Left lobe of liver (tissue), 2 donors: ENCODE measurements around the gene TCF7. TPM values are rescaled to one million over a fixed set of nuclear protein-coding genes. Genes with fewer than 3 reads are reported as not detected.

Source experiments
- ATAC-seq: fragments of 200-7000 bp; cut with Tn5 transposase; one replicate; pipeline ENCODE4 v1.9.1; 2020; ENCODE audit warnings: mild to moderate bottlenecking, moderate library complexity
- DNase-seq: peaks from one replicate; pipeline ENCODE4 v3.0.0-alpha.2; 2020; ENCODE audit warnings: low spot score
- total RNA-seq: library from RNA; stranded (reverse); gene quantifications from one replicate; pipeline ENCODE4 v1.2.1, GENCODE V29; 2021
- donor health status: DM: no; HTN: no; CAD: no; lungs with moderate emphysema.
- donor health status: DM: no; HTN: yes; CAD: no.

Gene TCF7
- total RNA-seq, 1 donor from 2014 or later = 3.1 TPM

DNA sequence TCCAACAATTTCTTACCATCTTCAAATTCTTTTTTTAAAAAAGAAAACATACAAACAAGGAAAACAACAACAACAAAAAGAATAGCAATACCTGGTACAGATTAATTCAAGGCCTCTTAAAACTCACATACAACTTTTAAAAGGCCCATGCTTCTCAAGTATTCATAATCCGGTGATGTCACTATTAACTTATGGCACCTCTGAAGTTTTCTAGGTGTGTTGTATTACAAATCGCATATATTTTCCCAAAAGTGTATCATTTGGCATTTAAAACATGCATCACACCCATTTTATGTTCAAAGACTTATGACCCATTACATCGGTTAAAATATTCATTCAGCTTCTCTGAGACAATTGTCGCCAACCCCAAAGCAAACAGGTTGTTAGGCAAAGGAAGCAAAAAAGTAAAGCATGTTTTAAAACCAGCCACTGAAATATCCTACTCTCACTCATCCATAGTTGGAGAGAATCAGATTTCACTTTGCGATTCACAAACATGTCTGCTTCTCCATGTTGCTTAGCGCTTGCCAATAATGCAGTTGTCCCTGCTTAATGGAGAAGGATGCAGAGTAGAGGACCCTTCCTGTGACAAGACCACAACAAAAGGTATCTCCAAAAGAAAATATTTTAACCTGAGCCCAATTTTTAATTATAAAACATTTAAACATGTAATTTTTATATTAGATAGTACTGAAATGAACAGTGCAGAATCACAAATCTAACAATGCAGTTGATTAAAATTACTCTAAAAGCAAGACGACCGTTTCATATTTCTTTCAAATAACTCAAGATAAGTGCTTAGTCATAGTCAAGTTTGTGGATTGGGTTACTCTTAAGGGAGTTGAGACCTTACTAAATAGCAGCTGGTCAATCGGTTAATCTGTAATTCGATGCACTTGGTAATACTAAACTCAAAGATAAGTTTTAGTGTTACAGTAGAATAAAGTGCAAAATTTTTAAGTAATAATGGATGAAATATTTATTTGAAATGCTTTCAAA, 60.7 kb downstream of the TCF7 start:
- ATAC-seq = no peak
- DNase-seq = no peak

GRCh38 chr5:134175921-134176510, 61.5 kb downstream of the TCF7 start:
- no peak for DNase-seq
- peak; percentile 47 for ATAC-seq

DNA sequence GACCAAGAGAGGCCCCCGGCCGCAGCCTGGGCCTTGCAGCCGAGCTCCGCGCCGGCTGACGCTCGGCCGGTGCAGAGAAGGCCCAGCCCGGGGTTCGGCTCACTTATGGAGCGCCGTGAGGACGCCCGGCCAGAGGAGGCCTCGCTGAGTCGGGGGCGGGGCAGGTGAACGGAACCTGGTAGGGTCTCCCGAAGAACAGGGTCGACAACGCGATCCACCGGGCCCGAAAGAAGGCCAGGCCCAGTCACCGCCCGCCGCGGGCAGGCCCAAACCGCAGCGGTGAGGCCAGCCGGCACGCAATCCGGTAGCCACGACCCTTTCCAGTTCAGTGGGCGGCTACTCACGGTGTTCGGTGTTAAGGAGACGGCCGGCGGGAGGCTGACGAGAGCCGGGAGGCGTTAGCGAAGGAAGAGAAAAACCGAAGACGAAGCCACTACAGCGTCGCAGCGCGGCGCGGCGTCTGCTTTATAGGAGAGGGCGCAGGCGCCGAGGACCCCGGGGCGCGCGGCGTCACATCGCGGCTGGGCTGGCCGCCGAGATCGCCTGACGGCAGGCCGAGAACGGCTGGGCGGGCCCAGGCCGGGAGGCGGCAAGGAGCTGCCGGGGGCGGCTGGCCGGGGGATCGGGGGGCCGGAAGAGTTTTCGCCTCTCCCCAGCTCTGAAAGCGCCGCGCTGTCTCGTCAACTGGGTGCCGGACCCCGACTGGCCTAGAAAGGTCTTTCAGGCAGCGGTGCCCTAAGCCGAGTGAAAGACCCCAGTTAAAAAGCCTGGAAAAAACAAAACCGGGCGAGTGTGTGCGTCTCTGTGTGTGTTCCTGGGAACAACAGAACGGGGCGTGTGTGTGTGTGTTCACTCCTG, 62.3 kb downstream of the TCF7 start, which contains the start of gene SKP1:
TSS of gene SKP1 (minus strand) at position 440 of the 858 bp plus-strand sequence. CDS start 2,928 bp downstream, outside the sequence.
- ATAC-seq (peak; percentile 91), DNase-seq (peak; percentile 86)

DNA sequence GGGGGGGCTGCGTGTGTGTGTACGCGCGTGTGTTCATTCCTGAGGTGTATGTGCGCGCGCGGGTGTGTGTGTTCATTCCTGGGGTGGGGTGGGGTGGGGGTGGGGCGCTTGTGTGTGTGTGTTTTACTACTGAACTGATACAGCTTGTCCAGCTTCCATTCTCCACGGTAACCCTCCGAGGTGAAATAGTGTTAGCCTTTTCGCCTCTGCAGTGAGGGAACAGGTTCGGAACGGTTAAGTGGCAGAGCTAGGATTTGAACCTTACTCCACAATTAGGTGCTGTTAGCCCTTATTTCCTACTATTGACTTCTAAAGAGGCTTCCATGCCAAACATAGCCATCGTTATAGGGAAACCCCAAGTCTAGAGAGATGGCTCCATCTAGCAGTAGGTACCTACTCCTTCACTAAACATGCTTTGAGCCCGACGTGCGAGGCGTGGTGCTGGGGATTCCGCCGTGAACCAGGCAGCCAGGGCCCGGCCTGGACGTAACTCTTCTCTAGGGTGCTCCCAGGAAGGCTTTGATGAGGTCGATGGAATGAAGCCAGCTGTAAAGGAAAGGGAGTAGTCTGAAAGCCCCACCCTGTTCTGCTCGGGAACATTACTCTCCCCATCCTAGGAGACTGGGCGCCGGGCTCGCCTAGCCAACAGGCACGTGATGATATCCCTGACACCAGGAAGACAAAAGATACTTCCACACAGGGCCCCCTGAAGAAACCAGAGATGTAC, 63.1 kb downstream of the TCF7 start:
- DNase-seq (no peak), ATAC-seq (peak; percentile 54)

DNA sequence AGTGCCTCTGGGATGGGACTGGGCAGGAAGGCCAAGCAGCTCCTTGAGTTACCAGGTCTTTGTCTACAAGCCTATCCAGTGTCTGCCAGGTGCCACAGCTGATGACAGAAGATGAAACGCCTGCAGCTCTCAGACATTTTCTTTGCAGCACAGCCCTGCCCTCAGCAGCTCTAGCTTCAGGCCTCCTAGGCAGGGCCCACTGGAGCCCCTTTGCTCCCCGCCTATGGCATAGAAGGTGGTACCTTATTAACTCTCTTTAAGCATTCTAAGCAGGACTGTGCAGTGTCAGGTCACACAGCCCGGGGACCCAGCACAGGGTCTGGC, 63.6 kb downstream of the TCF7 start:
- ATAC-seq (no peak), DNase-seq (no peak)

DNA sequence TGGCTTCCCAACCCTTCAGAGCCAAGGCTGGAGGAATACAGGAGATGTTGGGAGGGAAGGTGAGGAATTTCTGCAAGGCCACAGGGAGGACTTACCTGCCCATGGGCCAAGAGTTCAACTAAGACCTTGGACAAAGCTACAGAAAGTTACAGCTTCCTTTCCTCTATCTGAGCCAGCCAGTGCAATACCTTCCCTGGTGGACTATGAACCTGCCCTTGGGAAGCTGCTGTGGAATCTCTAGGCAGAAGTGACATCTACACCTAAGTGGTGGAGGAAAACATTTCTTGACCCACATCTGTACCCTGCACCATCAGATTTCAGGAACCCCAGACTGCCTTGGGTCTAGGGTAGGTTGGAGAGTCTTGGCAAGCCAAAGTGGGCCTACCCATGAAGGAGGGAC, 69.0 kb downstream of the TCF7 start:
- DNase-seq (no peak), ATAC-seq (no peak)

GRCh38 chr5:134184155-134185135, 70.0 kb downstream of the TCF7 start:
- DNase-seq (peak; percentile 75), ATAC-seq (peak; percentile 97)

- DNase-seq (no peak), ATAC-seq (no peak)
Observed at GRCh38 chr5:134188092-134188491, 73.6 kb downstream of the TCF7 start.

DNA sequence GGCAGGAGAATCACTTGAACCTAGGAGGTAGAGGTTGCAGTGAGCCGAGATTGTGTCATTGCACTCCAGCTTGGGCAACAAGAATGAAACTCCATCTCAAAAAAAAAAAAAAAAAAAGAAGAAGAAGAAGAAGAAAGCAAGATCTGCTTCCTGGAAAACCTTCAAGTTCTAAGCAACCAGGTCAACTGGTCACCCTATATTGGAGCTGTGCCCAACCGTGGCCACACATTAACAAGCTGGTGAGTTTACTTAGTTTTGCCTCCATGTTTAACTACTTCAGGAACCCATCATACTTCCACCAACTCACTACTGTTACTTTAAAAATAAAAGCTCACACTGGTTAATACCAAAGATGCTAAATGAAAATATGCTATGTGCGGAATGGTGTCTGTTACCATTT, 74.5 kb downstream of the TCF7 start:
- DNase-seq (no peak), ATAC-seq (no peak)

DNA sequence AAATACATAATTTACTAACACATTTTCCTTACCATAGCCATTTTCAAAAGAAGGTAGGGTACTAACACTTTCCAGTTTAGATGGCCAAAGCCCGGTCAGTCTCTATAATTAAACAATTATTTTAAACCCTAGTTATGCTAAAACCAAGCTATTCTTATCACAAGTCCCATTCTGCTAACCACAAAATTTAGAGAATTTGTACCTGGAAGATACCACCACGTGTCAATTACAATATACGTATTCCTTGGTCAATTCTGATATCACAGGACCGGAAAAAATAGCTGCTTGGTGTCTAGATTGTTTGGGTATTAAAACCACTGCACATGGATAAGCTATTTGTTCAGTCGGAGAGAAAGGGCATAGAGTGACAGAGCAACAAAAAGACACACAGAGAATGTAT, 81.2 kb downstream of the TCF7 start:
- no peak for DNase-seq
- ATAC-seq = no peak

Other genes with a start within 250 kb of the TCF7 start
- gene C5orf15, start 146.1 kb upstream of the TCF7 start, total RNA-seq = 15.2 TPM
- gene VDAC1, start 109.7 kb upstream of the TCF7 start, total RNA-seq = 91.2 TPM
- gene SKP1, start 62.3 kb downstream of the TCF7 start, total RNA-seq = 117 TPM
- 60.5 TPM for gene PPP2CA, start 111.4 kb downstream of the TCF7 start, total RNA-seq